HG03025 (cell line): Measurements from ENCODE around the gene ATP5IF1.

Experiments
- ATAC-seq: cut with Tn5 transposase; IDR thresholded peaks from one replicate; pipeline ENCODE4 v1.9.1; 2021; ENCODE audit warnings: mild to moderate bottlenecking, moderate library complexity; ENCODE audit not compliant: unreplicated experiment, low FRiP score

ATP5IF1 gene

GRCh38 chr1:28233264-28233606 lies 2.7 kb upstream of the ATP5IF1 start:
- ATAC-seq = no peak

GRCh38 chr1:28236656-28237322 lies 865 bp downstream of the ATP5IF1 start:
- no peak for ATAC-seq

GRCh38 chr1:28239004-28239403 lies 3.1 kb downstream of the ATP5IF1 start:
- no peak for ATAC-seq

GRCh38 chr1:28240024-28240423 lies 4.1 kb downstream of the ATP5IF1 start:
- no peak for ATAC-seq

GRCh38 chr1:28241638-28242241 lies 5.8 kb downstream of the ATP5IF1 start:
- no peak for ATAC-seq

- ATAC-seq = no peak
Measured at GRCh38 chr1:28243685-28244311, 7.9 kb downstream of the ATP5IF1 start.

GRCh38 chr1:28244549-28245251 lies 8.8 kb downstream of the ATP5IF1 start:
- no peak for ATAC-seq

- no peak for ATAC-seq
Measured at GRCh38 chr1:28246427-28246832, 10.5 kb downstream of the ATP5IF1 start.

- ATAC-seq = no peak
Measured at GRCh38 chr1:28247612-28248272, 11.8 kb downstream of the ATP5IF1 start.

- no peak for ATAC-seq
Measured at GRCh38 chr1:28248273-28249012, 12.5 kb downstream of the ATP5IF1 start.

- no peak for ATAC-seq
Measured at GRCh38 chr1:28249013-28249865, 13.3 kb downstream of the ATP5IF1 start.

- ATAC-seq = no peak
Measured at GRCh38 chr1:28249866-28250295, 14.0 kb downstream of the ATP5IF1 start.

- ATAC-seq = no peak
Measured at GRCh38 chr1:28256197-28256827, 20.4 kb downstream of the ATP5IF1 start.

- no peak for ATAC-seq
Measured at GRCh38 chr1:28257736-28258135, 21.8 kb downstream of the ATP5IF1 start.

- ATAC-seq = peak; percentile 5
Measured at GRCh38 chr1:28258628-28259251, 22.8 kb downstream of the ATP5IF1 start.

- peak; percentile 89 for ATAC-seq
Measured at GRCh38 chr1:28259252-28259933, 23.5 kb downstream of the ATP5IF1 start, which contains the start of gene SESN2. Gene SESN2 (plus strand): TSS chr1:28259518. CDS start chr1:28259848, 330 bp downstream.

- peak; percentile 5 for ATAC-seq
Measured at GRCh38 chr1:28259934-28260802, 24.2 kb downstream of the ATP5IF1 start.
